ENCODE measurements around the gene AMN1.
"Not testable (repeated sequence)": the region's sequence is repeated elsewhere in the genome, so short reads cannot be mapped to it uniquely, and the experiment has no call there.

Gene AMN1

DNA sequence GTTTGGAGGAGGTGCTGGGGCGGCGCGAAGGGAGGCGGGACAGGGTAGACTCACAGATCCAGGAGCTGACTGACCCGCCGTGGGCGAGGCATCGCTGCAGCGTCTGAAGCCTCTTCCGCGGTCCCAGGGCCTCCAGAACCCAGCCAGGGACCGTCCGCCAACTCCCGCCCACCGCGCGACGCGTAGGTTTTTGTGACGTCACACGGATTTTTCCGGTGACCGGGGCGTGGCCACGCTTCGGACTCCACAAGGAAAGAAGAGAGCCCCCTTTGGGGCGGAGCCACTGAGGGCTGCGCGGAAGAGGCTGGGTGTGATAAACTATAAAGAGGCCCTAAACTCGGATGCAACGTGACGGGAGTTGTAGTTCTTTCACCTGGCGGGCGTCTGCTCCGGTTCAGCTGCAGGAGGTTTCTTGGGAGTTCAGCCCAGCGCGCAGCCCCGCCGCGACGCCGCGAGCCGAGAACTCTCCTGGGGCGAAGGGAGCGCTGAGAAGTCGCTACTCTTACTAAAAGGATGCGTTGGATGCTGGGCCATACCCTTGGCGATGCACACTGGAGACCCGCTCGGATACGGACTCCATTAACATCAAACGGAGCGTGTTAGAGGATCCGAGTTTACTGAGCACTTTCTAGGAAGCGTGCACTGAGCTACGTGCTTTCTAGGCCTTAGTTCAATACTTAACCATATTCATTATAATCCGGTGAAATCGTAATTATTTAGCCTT lies at the start of gene AMN1:
TSS of gene AMN1 (minus strand) at position 105 of the 724 bp plus-strand sequence. CDS start at position 92, 13 bp downstream.
- Histone ChIP-seq H3K9me3 (ENCODE audit: control insufficient read depth, insufficient read depth, low read length) (no peaks in the 10 kb centered on the region), H3K27me3 (ENCODE audit: control insufficient read depth, insufficient read depth, low read length) (no peaks in the 10 kb centered on the region), H3K4me1 (ENCODE audit: control insufficient read depth, insufficient read depth, low read length) (peaks cover 2% of the 10 kb centered on the region), H3K4me3 (ENCODE audit: low read length) (peak within 1 kb of the TSS; percentile 61), H3K27ac (ENCODE audit: low read length) (no peak within 1 kb of the TSS), H3K36me3 (ENCODE audit: control insufficient read depth, insufficient read depth, low read length) (no peaks in the 10 kb centered on the region)
- no CpG with 5 or more reads among the region's 59 CpGs for WGBS (ENCODE audit: insufficient coverage, insufficient read length)
- DNase-seq (ENCODE audit: low read depth, low spot score): peak; percentile 99

DNA sequence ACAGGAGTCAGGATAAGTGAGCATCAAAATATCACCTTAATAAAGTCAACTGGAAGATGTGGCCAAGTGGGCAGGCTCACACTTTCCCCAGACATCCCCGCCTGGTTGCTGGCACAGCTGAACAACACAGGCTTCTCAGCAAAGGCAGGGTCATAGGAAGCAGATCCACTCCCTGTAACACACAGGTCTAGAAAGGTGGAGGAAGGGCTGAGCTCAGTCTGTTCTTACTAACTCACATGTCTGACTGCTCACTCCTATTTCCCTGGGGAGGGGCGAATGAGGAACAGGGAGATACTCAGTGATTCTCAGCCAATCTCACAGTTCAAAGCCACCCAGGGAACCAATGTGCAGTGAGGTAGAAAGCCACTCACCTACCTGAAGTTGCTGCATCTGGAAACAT lies 45.0 kb upstream of the AMN1 start:
- H3K27me3 ChIP-seq (ENCODE audit: control insufficient read depth, insufficient read depth, low read length): no peaks in the 10 kb centered on the region
- no peak overlapping the region for H3K4me3 ChIP-seq (ENCODE audit: low read length)
- H3K27ac ChIP-seq (ENCODE audit: low read length): no peak overlapping the region
- no peaks in the 10 kb centered on the region for H3K9me3 ChIP-seq (ENCODE audit: control insufficient read depth, insufficient read depth, low read length)
- no peaks in the 10 kb centered on the region for H3K4me1 ChIP-seq (ENCODE audit: control insufficient read depth, insufficient read depth, low read length)
- DNase-seq (ENCODE audit: low read depth, low spot score): no peak
- no CpG with 5 or more reads among the region's 2 CpGs for WGBS (ENCODE audit: insufficient coverage, insufficient read length)
- no peaks in the 10 kb centered on the region for H3K36me3 ChIP-seq (ENCODE audit: control insufficient read depth, insufficient read depth, low read length)

GRCh38 chr12:31773223-31773750 lies 44.5 kb upstream of the AMN1 start:
- Histone ChIP-seq H3K4me1 (ENCODE audit: control insufficient read depth, insufficient read depth, low read length) (no peaks in the 10 kb centered on the region), H3K4me3 (ENCODE audit: low read length) (no peak overlapping the region), H3K36me3 (ENCODE audit: control insufficient read depth, insufficient read depth, low read length) (no peaks in the 10 kb centered on the region), H3K9me3 (ENCODE audit: control insufficient read depth, insufficient read depth, low read length) (no peaks in the 10 kb centered on the region), H3K27me3 (ENCODE audit: control insufficient read depth, insufficient read depth, low read length) (no peaks in the 10 kb centered on the region), H3K27ac (ENCODE audit: low read length) (no peak overlapping the region)
- DNase-seq (ENCODE audit: low read depth, low spot score): no peak
- WGBS (ENCODE audit: insufficient coverage, insufficient read length): no CpG with 5 or more reads among the region's 2 CpGs

DNA sequence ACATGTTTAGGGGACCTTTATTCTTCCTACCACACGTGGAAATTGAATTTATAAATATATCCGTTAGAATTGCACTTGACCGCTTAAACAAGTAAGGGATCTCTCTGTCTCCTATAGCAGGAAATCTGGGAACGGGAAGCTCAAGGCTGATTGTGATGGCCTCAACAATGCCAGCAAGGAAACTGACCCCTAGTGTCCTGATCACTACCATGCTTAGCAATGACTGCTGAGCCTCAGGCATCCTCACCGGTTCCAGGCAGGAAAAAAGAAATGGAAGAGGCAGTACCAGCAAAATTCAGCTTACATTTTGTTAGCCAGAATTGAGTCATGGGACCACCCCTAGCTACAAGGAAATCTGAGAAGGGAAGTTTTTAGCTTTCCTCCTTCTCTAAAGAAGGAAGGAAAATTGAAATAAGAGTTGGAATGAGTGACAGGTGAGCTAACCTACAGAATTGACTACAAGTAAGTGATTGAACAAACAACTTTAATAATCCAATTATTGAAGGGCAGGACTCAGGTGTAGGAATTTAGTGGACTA lies 43.9 kb upstream of the AMN1 start:
- no peak for DNase-seq (ENCODE audit: low read depth, low spot score)
- H3K9me3 ChIP-seq (ENCODE audit: control insufficient read depth, insufficient read depth, low read length): no peaks in the 10 kb centered on the region

DNA sequence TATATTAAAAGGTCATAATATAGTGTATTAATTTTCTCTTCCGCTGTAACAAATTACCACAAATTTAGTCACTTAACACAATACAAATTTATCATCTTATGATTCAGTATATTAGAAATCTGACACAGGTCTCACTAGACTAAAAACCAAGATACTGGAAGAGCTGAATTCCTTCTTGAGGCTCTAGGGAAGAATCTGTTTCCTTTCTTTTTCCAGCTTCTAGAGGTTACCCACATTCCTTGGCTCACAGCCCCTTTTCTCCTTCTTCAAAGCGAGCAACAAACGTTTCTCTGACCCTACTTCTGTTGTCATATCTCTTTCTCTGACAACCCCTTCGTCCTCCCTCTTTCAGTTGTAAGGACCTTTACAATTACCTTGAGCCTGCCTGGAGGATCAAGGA lies 43.4 kb upstream of the AMN1 start:
- no CpG with 5 or more reads among the region's 4 CpGs for WGBS (ENCODE audit: insufficient coverage, insufficient read length)
- no peaks in the 10 kb centered on the region for H3K27me3 ChIP-seq (ENCODE audit: control insufficient read depth, insufficient read depth, low read length)
- no peaks in the 10 kb centered on the region for H3K9me3 ChIP-seq (ENCODE audit: control insufficient read depth, insufficient read depth, low read length)
- H3K4me3 ChIP-seq (ENCODE audit: low read length): no peak overlapping the region
- no peak for DNase-seq (ENCODE audit: low read depth, low spot score)
- H3K27ac ChIP-seq (ENCODE audit: low read length): no peak overlapping the region
- no peaks in the 10 kb centered on the region for H3K4me1 ChIP-seq (ENCODE audit: control insufficient read depth, insufficient read depth, low read length)
- no peaks in the 10 kb centered on the region for H3K36me3 ChIP-seq (ENCODE audit: control insufficient read depth, insufficient read depth, low read length)

More for the DNA sequence above, 43.9 kb upstream of the AMN1 start:
- Histone ChIP-seq H3K4me3 (ENCODE audit: low read length) (no peak overlapping the region), H3K4me1 (ENCODE audit: control insufficient read depth, insufficient read depth, low read length) (no peaks in the 10 kb centered on the region), H3K36me3 (ENCODE audit: control insufficient read depth, insufficient read depth, low read length) (no peaks in the 10 kb centered on the region), H3K27me3 (ENCODE audit: control insufficient read depth, insufficient read depth, low read length) (no peaks in the 10 kb centered on the region), H3K27ac (ENCODE audit: low read length) (no peak overlapping the region)
- no CpG with 5 or more reads among the region's 5 CpGs for WGBS (ENCODE audit: insufficient coverage, insufficient read length)

DNA sequence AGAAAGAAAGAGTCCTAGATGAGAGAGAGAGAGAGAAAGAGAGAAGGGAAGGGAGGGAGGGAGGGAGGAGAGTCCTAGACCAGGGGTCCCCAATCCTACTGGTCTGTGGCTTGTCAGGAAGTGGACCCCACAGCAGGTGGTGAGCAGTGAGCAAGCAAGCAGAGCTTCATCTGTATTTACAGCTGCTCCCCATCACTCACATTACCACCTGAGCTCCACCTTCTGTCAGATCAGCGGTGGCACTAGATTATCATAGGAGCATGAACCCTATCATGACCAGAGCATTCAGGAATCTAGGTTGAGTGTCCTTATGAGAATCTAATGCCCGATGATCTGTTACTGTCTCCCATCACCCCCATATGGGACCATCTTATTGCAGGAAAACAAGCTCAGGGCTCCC lies 39.2 kb upstream of the AMN1 start:
- whole genome bisulfite sequencing (ENCODE audit: insufficient coverage, insufficient read length): no CpG with 5 or more reads among the region's 2 CpGs
- H3K27ac ChIP-seq (ENCODE audit: low read length): no peak overlapping the region
- no peak overlapping the region for H3K4me3 ChIP-seq (ENCODE audit: low read length)
- no peaks in the 10 kb centered on the region for H3K9me3 ChIP-seq (ENCODE audit: control insufficient read depth, insufficient read depth, low read length)
- H3K36me3 ChIP-seq (ENCODE audit: control insufficient read depth, insufficient read depth, low read length): no peaks in the 10 kb centered on the region
- no peak for DNase-seq (ENCODE audit: low read depth, low spot score)
- H3K4me1 ChIP-seq (ENCODE audit: control insufficient read depth, insufficient read depth, low read length): no peaks in the 10 kb centered on the region
- no peaks in the 10 kb centered on the region for H3K27me3 ChIP-seq (ENCODE audit: control insufficient read depth, insufficient read depth, low read length)

DNA sequence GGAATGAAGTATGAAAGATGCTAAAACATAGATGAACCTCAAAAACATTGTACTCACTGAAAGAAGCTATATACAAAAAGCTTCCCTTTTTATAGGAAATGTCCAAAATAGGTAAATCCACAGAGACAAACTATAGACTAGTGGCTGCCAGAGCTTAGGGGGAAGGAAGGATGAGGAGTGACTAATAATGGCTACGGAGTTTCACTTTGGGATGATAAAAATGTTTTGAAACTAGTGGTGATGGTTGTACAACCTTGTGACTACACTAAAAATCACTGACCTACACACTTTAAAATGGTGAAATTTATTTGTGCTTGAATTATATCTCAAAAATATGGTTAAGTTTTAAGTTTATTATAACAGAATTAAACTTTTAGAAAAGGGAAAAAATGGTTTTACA lies 37.1 kb upstream of the AMN1 start:
- Histone ChIP-seq H3K4me3 (ENCODE audit: low read length) (no peak overlapping the region), H3K9me3 (ENCODE audit: control insufficient read depth, insufficient read depth, low read length) (no peaks in the 10 kb centered on the region), H3K36me3 (ENCODE audit: control insufficient read depth, insufficient read depth, low read length) (no peaks in the 10 kb centered on the region), H3K4me1 (ENCODE audit: control insufficient read depth, insufficient read depth, low read length) (no peaks in the 10 kb centered on the region), H3K27me3 (ENCODE audit: control insufficient read depth, insufficient read depth, low read length) (no peaks in the 10 kb centered on the region), H3K27ac (ENCODE audit: low read length) (no peak overlapping the region)
- DNase-seq (ENCODE audit: low read depth, low spot score): no peak
- no CpG with 5 or more reads among the region's 1 CpG for WGBS (ENCODE audit: insufficient coverage, insufficient read length)

DNA sequence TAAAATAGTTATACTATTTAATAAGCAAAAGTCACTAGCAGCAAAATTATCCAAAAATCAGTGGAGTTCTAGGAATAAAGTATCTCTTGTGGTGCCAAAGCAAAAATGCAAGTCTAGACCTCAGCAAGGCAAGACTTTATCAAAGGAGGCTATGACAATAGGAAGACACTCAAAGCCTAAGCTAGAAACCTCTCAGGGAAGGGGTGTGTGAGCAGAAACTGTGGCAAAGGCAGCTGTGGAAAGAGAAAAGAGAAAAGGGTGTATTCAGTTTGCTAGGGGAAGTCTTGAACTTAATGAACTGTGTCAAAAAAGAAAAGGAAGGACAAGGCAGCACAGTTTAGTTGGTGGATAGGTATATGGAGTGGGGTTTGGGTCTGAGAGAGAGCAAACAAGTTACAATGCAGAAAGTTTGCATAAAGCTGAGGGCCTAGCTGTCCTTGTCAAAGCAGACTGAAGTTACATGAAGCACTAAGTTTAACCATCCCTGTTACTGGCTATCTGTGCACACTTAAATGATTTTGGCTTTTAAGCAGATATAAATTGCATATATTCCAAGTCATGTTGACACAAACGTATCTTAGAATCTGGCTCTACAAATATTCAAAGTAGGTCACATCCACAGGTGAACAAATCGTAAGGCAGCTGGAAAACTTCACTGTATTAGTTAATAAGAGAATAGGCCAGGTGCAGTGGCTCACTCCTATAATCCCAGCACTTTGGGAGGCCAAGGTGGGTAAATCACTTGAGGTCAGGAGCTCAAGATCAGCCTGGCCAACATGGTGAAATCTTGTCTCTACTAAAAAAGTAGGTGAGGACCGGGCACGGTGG lies 31.0 kb upstream of the AMN1 start:
- no peaks in the 10 kb centered on the region for H3K9me3 ChIP-seq (ENCODE audit: control insufficient read depth, insufficient read depth, low read length)
- no peak overlapping the region for H3K4me3 ChIP-seq (ENCODE audit: low read length)
- H3K36me3 ChIP-seq (ENCODE audit: control insufficient read depth, insufficient read depth, low read length): no peaks in the 10 kb centered on the region
- H3K4me1 ChIP-seq (ENCODE audit: control insufficient read depth, insufficient read depth, low read length): peaks cover 1% of the 10 kb centered on the region; the same call in 1 of the 2 replicates
- no peaks in the 10 kb centered on the region for H3K27me3 ChIP-seq (ENCODE audit: control insufficient read depth, insufficient read depth, low read length)
- no peak overlapping the region for H3K27ac ChIP-seq (ENCODE audit: low read length)
- DNase-seq (ENCODE audit: low read depth, low spot score): no peak
- WGBS (ENCODE audit: insufficient coverage, insufficient read length): no CpG with 5 or more reads among the region's 4 CpGs

DNA sequence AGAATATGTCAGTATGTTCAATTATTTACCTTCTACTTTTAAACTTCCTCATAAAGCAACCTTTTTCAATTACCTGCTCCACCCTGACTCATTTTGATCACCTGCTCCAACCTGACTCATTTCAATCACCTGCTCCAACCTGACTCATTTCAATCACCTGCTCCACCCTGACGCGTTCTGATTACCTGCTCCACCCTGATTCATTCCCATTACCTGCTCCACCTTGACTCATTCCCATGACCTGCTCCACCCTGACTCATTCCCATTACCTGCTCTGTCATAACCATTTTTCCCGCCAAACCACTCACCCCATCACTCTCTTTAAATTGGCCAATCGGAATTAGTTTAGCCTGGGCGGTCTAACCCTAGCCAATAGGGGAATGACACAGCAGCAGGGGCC lies 29.5 kb upstream of the AMN1 start:
- H3K4me3 ChIP-seq (ENCODE audit: low read length); H3K27me3 ChIP-seq (ENCODE audit: control insufficient read depth, insufficient read depth, low read length); DNase-seq (ENCODE audit: low read depth, low spot score); H3K4me1 ChIP-seq (ENCODE audit: control insufficient read depth, insufficient read depth, low read length); H3K9me3 ChIP-seq (ENCODE audit: control insufficient read depth, insufficient read depth, low read length); H3K27ac ChIP-seq (ENCODE audit: low read length); H3K36me3 ChIP-seq (ENCODE audit: control insufficient read depth, insufficient read depth, low read length): not testable (repeated sequence)
- WGBS (ENCODE audit: insufficient coverage, insufficient read length): no CpG with 5 or more reads among the region's 5 CpGs

DNA sequence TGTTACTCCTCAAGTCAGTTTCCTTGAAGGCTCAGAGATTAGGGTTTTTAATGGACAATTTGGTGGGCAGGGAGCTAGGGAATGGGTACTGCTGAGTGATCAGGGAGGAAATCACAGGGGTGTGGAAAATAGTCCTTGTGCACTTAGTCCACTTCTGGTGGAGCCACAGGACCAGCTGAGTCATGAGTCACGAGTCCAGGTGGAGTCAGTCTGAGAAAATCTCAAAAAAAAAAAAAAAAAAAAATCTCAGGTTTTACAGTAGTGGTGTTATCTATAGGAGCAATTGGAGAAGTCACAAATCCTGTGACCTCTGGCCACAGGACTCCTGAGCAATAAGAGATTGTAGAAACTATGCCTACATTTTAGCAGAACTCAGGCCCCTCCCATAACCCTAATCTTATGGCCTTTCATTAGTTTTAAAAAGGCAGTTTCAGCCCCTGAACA lies 28.2 kb upstream of the AMN1 start:
- no peak overlapping the region for H3K4me3 ChIP-seq (ENCODE audit: low read length)
- DNase-seq (ENCODE audit: low read depth, low spot score): no peak
- no peaks in the 10 kb centered on the region for H3K27me3 ChIP-seq (ENCODE audit: control insufficient read depth, insufficient read depth, low read length)
- no CpG with 5 or more reads among the region's 1 CpG for WGBS (ENCODE audit: insufficient coverage, insufficient read length)
- H3K4me1 ChIP-seq (ENCODE audit: control insufficient read depth, insufficient read depth, low read length): peaks cover 1% of the 10 kb centered on the region; the same call in 1 of the 2 replicates
- H3K27ac ChIP-seq (ENCODE audit: low read length): no peak overlapping the region
- H3K9me3 ChIP-seq (ENCODE audit: control insufficient read depth, insufficient read depth, low read length): no peaks in the 10 kb centered on the region
- no peaks in the 10 kb centered on the region for H3K36me3 ChIP-seq (ENCODE audit: control insufficient read depth, insufficient read depth, low read length)

Measured in iPS DF 6.9 (cell line).